ENCODE results near the gene NCKAP1.

The NCKAP1 gene

GRCh38 chr2:182946958-182947369 lies 91.3 kb downstream of the NCKAP1 start:
- no peak for DNase-seq (ENCODE audit: low read depth)

DNA sequence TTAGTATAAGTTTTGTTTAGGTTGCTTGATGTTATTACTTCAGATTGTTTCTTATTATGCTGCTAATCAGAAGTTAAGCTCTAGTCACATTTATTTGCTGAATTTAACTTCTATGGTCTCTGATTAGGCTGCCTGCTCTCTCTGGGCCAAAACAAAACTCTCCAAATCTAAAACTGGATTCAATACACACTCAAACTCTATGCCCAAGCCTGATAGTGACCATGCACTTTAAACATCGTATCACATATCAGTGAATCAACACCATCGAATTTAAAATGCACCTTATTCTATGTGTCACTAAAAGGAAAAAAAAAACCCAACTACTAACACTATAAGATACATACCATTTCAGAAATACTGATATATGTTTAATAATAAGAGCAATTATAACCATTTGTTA lies 94.9 kb downstream of the NCKAP1 start:
- DNase-seq (ENCODE audit: low read depth), result no peak

- no peak for DNase-seq (ENCODE audit: low read depth)
These were observed 95.5 kb downstream of the NCKAP1 start for GRCh38 chr2:182942756-182943155.

GRCh38 chr2:182941919-182942318 lies 96.3 kb downstream of the NCKAP1 start:
- DNase-seq (ENCODE audit: low read depth), result no peak

- no peak for DNase-seq (ENCODE audit: low read depth)
These were observed 97.0 kb downstream of the NCKAP1 start for GRCh38 chr2:182941121-182941722.

DNA sequence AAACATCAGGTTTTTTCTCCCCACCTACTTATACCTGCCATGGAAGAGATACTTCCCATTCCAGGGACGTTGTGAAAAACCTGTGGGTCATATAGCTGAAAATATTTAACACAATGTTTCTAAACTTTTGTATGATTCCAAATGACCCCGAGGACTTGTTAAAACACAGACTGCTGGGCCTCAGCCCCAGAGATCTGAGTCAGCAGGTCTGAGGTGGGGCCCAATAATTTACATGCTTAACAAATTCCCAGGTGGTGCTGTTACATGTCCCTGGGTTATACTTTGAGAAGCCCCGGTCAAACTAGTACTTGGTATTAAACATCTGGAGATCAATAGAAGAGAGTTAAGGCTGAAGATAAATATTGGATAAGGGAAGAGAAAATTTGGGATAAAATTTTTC lies 100.4 kb downstream of the NCKAP1 start:
- no peak for DNase-seq (ENCODE audit: low read depth)

- no peak for DNase-seq (ENCODE audit: low read depth)
These were observed 104.6 kb downstream of the NCKAP1 start for GRCh38 chr2:182933629-182934028.

DNA sequence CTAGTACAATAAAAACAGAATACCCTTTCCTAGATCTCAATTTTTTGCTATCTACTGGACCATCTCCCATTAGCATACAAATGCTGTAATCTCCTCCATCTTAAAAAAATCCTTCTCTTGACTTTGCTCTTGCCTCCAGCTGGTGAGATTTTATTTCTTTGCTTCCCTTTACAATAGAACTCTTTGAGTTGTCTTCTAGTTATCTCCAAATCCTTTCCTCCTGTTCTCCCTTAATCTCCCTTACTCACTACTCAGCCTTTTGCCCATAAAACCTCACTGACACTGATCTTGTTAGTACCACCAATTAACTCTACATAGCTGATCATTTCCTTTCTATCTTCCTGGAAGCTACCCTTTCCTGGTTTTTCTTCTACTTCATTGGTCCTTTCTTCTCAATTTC lies 108.3 kb downstream of the NCKAP1 start:
- DNase-seq (ENCODE audit: low read depth), result no peak

- DNase-seq (ENCODE audit: low read depth), result no peak
These were observed 114.0 kb downstream of the NCKAP1 start for GRCh38 chr2:182924306-182924705.

DNA sequence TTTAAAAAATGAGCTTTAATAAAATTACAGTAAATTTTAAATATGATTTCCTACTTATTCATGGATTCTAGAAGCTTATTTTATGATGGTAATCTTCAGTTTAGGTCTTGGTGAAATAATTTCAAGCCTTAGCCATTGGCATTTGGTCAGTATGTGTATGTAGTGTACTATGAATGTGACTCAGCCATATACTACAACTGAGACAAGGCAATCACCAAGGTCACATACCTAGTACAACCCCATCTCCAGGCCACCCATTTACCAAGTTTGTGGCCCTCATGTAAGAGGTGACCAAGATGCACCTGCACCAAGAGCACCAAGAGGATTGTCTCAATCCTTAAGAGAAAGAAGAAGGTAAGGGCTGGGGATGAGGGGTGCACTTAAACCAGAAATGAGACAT lies 117.0 kb downstream of the NCKAP1 start:
- DNase-seq (ENCODE audit: low read depth), result no peak

GRCh38 chr2:182920631-182921056 lies 117.6 kb downstream of the NCKAP1 start:
- no peak for DNase-seq (ENCODE audit: low read depth)

DNA sequence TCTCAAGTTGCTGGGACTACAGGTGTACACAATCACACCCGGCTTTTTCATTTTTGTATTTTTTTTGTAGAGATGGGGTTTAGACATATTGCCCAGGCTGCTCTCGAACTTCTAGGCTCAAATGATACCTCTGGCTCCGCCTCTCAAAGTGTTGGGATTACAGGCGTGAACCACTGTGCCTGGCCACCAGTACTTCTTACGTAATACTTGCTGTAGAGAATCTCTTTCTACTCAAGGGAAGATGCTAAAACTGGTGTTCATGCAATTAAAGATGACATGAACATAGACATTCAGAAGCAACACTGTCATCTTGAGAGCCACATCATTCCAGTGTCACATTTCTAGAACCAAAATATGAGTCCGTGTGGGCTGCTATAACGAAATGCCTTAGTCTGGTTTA lies 118.2 kb downstream of the NCKAP1 start:
- no peak for DNase-seq (ENCODE audit: low read depth)

GRCh38 chr2:182918961-182919652 lies 119.2 kb downstream of the NCKAP1 start:
- DNase-seq (ENCODE audit: low read depth), result no peak

GRCh38 chr2:182917924-182918323 lies 120.3 kb downstream of the NCKAP1 start:
- no peak for DNase-seq (ENCODE audit: low read depth)

GRCh38 chr2:182916417-182916816 lies 121.8 kb downstream of the NCKAP1 start:
- DNase-seq (ENCODE audit: low read depth), result no peak

- DNase-seq (ENCODE audit: low read depth), result no peak
These were observed 122.6 kb downstream of the NCKAP1 start for GRCh38 chr2:182915369-182916326.

DNA sequence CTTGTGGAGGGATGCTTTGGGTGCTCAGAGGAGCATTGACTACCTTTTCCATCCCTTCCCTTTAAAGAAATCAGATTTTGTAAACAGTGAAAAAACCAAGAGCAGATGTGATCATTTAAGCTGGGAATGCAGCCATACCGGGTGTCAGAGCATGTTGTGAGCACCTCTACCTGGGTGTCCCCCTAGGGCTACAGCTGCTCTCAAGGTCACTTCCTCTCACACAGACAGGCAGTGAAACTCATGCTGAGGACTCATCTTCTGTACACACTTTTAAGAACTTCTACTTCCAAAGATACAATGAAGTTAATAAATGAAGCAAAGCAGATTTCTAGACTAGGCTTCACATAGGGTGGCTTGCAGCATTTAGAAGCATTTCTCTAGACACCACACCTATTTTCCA lies 123.4 kb downstream of the NCKAP1 start:
- no peak for DNase-seq (ENCODE audit: low read depth)

DNA sequence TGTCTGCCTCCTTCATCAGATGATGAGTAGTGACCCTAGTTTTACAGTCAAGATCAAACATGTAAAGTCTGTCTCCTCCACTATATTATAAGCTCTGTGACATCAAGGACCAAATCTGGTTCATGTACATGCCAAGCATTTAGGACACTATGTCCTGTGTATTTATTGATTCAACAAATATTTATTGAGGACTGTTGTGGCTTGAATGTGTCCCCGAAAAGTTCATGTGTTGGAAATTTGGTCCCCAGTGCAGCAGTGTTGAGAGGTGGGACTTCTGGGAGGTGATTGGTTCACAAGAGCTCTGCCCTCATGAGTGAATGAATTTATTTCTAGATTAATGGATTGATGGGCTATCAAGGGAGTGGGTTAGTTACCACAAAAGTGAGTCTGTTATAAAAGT lies 125.2 kb downstream of the NCKAP1 start:
- DNase-seq (ENCODE audit: low read depth), result no peak

DNA sequence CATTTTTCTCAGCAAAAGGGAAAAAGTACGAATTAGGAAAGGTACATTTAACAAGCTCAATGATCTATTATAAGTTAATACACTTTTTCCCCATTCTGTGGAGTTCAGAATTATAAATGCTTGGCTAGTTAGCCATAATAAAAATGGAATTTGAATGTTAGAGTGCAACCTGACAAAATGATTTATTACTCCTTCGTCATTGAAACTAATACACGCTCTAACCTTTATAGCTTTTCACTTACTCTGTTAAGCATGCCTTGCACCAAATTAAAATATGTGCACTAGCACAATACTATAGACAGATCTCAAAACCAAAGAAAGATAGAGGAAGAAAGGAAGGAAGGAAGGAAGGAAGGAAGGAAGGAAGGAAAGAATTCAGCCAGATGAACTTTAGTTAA lies 125.7 kb downstream of the NCKAP1 start:
- DNase-seq (ENCODE audit: low read depth), result no peak

DNA sequence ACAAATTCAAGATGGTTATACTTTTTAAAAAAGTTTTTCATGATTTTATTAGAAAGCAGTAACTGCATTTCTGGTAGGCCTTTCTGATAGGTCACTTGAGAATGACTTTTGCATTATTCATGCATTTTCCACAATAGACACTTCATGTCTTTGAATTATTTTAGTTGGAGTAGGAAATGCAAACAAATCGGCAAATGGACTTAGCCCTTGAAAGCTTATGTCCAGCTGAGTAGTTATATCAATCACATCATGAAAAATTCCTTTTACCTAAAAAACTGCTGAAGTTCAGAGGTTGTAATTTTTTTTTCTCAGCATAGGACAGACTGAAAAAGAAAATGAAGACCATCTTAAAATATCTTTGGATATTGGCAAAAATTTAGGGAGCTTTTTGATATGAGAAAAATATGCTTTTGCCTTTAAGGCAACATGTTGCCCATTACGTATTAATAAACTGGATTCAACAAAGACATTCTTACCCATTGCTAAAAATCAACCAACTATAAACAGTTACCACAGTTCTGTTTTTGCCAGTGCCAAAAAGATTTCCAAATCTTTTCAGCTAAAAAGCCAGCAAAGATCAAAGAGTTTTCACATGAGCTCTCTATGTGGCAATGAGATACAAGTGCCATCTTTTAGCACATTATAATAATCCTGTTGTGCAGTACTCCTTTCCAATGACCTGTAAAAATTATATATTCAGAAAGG lies 126.3 kb downstream of the NCKAP1 start:
- DNase-seq (ENCODE audit: low read depth), result no peak

- DNase-seq (ENCODE audit: low read depth), result no peak
These were observed 127.3 kb downstream of the NCKAP1 start for GRCh38 chr2:182910965-182911364.

Data from stimulated activated CD8-positive, alpha-beta memory T cell treated with anti-CD3 and anti-CD28 coated beads, Interleukin-15, amount 100 ng/mL, for 1 hour (primary cell).